ENCODE data around the gene OSTC. TPM values are rescaled to one million over a fixed set of nuclear protein-coding genes. Genes with fewer than 3 reads are reported as not detected.

OSTC gene
- polyA plus RNA-seq (ENCODE audit: insufficient read length in 10 of 10), result 100 to 1,000 TPM; 160 to 213 (median 183) TPM
- long read RNA-seq, donor 1, transcript OSTC-205 (3 exons, 876 nt), result minor isoform, 8 of 139 reads
- long read RNA-seq, donor 1, transcript OSTC-201 (4 exons, 1,077 nt), result major isoform, 106 of 139 reads
- long read RNA-seq, donor 1, partial matches to known transcripts, result 25 of 139 reads
- long read RNA-seq, donor 1, other reads (novel, unspliced or antisense), result 0 of 139 reads
- long read RNA-seq, donor 2, transcript OSTC-201 (4 exons, 1,077 nt), result major isoform, 92 of 110 reads
- long read RNA-seq, donor 2, partial matches to known transcripts, result 17 of 110 reads
- long read RNA-seq, donor 2, other reads (novel, unspliced or antisense), result 0 of 110 reads
- long read RNA-seq, donor 3, result 0 reads
- long read RNA-seq, donor 4, transcript OSTC-201 (4 exons, 1,077 nt), result major isoform, 76 of 95 reads
- long read RNA-seq, donor 4, partial matches to known transcripts, result 16 of 95 reads
- long read RNA-seq, donor 4, other reads (novel, unspliced or antisense), result 0 of 95 reads
- long read RNA-seq, donor 5, transcript OSTC-201 (4 exons, 1,077 nt), result major isoform, 124 of 152 reads
- long read RNA-seq, donor 5, partial matches to known transcripts, result 24 of 152 reads
- long read RNA-seq, donor 5, other reads (novel, unspliced or antisense), result 0 of 152 reads
- long read RNA-seq, donor 6, transcript OSTC-201 (4 exons, 1,077 nt), result major isoform, 154 of 184 reads
- long read RNA-seq, donor 6, transcript OSTC-205 (3 exons, 876 nt), result minor isoform, 7 of 184 reads
- long read RNA-seq, donor 6, partial matches to known transcripts, result 23 of 184 reads
- long read RNA-seq, donor 6, other reads (novel, unspliced or antisense), result 0 of 184 reads
- long read RNA-seq, donor 7, transcript OSTC-201 (4 exons, 1,077 nt), result major isoform, 48 of 66 reads
- long read RNA-seq, donor 7, partial matches to known transcripts, result 15 of 66 reads
- long read RNA-seq, donor 7, other reads (novel, unspliced or antisense), result 0 of 66 reads
- long read RNA-seq, donor 8, transcript OSTC-201 (4 exons, 1,077 nt), result major isoform, 79 of 106 reads
- long read RNA-seq, donor 8, partial matches to known transcripts, result 25 of 106 reads
- long read RNA-seq, donor 8, other reads (novel, unspliced or antisense), result 0 of 106 reads
- long read RNA-seq, donor 9, transcript OSTC-201 (4 exons, 1,077 nt), result major isoform, 19 of 20 reads
- long read RNA-seq, donor 9, partial matches to known transcripts, result 0 of 20 reads
- long read RNA-seq, donor 9, other reads (novel, unspliced or antisense), result 0 of 20 reads

DNA sequence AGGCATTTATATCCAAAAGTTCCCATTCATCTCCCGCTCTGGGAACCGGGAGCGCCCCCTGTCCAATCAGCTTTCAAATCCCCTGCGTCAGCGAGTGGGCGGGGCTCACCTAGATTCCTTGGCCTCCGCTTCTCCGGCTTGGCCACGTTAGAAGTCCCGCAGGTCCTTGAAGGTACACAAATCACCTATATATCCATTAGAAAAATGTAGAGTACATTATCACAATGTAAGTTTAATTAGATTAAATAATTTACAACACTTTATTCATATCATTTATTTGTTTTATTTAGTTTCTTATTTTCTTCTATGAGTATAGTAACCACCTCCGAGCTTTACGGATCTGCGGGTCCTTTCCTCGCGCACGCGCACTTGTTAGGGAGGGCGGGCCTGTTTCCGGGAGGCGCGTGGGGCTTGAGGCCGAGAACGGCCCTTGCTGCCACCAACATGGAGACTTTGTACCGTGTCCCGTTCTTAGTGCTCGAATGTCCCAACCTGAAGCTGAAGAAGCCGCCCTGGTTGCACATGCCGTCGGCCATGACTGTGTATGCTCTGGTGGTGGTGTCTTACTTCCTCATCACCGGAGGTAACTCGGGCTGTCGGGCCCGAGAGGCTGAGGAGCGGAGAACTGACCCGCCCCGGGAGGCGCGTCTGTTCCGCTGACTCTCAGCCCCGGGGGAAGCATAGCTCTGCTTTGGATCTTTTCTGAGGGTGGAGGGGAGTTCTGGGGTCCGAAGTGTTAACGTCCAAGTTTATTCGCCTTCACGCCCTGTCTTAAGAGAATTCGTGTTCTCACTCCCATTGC is at the start of gene OSTC:
Gene OSTC, plus strand, starts transcription at position 388 of the 802 bp plus-strand sequence. Its CDS starts 57 bp downstream, at position 445.
- DNase-seq, result peak; percentile 97

GRCh38 chr4:108601106-108601505 is 49.3 kb upstream of the OSTC start:
- no peak for DNase-seq

DNA sequence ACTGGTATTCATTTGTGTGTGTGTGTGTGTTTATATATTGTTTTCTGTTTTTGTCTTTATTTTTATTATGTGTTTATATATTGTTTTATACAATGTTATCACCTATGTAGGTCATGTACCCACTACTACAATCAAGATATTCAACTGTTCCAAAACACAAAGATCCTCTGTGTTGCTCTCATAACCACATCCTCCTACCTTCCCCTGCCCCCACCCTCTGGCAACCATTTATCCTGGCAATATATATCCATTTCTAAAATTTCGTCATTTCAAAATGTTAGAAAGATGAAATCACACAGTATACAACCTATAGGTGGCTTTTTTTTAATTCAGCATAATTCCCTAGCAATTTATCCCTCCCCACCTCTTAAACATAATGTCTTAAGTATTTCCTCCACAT is 48.9 kb upstream of the OSTC start:
- DNase-seq, result no peak

GRCh38 chr4:108602163-108602562 is 48.2 kb upstream of the OSTC start:
- no peak for DNase-seq

GRCh38 chr4:108607079-108607815 is 43.2 kb upstream of the OSTC start:
- no peak for DNase-seq

DNA sequence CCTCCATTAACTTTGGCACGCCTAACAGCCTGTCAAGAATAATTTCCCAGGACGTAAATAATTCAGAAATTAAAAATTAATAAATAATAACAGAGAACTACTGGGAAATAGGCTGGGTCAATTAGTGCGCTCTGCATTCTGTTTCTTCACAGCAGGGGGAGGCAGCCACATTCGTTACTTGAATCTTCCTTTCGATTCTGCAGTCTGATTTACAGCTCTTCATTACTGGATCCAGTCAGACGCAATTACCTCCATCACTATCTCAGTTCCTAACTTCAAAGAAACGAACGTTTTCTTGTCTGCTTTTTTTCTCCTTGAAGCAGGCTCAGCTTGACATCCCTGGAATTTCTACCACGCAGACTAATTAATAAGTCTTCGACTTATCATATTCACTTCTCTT is 39.0 kb upstream of the OSTC start:
- DNase-seq, result no peak

GRCh38 chr4:108612365-108612764 is 38.0 kb upstream of the OSTC start:
- no peak for DNase-seq

DNA sequence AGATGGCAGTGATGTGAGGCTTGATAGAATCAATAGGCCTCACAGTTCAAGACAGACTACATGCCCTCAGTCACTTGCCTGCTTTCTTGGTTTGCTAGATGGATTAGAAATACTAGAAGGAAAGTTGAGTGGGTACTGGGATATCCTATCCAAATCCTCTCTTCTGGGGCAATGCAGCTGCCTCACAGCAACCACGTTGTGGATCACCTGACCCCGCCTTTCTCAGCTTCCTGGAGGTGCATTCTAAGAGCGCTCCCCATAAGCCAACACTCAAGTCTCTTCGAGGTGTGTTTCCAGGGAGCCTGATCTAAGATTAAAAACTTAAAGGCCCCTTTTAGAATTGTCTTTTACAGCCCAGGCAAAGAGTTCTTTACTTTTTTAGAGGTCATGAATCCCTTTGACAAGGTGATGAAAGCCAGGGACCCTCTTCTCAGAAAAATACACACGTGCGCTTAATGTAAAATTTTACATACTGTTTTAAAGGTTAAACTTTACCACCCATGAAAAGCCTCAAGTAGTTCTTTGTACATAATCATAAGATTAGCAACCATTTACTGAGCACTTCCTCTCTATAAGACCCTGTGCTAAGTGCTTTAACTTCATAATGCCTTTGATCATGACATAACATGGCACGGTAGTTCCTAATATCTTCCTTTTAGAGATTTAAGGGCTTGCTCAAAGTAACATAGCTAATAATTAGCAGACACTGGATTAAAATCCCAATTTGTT is 30.9 kb upstream of the OSTC start:
- no peak for DNase-seq

DNA sequence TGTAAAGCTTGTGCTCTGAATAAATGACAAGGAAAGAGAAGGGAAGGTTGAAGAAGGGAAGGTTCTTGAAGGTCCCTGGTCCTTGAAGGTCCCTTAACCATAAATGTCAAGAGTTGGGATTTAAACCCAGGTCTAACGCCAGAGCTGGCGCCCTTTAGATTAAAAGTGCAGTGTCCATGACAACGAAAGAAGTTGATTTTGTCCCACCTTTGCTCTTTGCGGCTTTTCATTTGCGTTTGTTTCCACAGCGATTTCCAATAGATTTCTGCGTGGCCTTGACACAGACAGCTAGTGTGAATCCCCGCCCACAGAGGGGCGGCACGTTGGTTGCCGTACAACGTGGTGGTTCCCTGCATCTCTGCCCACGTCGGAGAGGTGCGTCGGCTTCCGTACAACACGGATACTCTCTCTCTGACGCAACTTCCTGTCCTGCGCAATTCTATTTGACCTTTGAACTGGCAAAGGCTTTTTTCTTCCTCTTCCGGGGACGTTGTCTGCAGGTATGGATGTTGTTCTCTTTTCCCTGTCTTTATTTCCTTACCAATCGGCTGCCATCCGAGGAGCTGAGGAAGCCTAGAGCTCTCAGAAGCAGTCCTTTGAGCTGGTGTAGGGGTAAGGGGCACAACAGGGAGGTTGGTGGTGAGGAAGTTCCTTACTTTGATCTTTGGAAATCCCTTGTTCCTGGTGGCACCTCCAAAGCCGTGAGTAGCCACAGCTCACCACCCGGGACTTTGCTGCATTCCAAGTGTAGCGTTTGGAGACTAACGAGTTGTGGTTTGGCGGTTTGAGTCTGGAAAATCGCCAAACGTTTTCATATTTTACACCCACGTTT is 30.1 kb upstream of the OSTC start, which contains the start of gene RPL34:
Gene RPL34, plus strand, starts transcription at position 476 of the 832 bp plus-strand sequence. CDS start 1,384 bp downstream, outside the sequence.
- DNase-seq, result peak; percentile 98 to 99 (median 99)

DNA sequence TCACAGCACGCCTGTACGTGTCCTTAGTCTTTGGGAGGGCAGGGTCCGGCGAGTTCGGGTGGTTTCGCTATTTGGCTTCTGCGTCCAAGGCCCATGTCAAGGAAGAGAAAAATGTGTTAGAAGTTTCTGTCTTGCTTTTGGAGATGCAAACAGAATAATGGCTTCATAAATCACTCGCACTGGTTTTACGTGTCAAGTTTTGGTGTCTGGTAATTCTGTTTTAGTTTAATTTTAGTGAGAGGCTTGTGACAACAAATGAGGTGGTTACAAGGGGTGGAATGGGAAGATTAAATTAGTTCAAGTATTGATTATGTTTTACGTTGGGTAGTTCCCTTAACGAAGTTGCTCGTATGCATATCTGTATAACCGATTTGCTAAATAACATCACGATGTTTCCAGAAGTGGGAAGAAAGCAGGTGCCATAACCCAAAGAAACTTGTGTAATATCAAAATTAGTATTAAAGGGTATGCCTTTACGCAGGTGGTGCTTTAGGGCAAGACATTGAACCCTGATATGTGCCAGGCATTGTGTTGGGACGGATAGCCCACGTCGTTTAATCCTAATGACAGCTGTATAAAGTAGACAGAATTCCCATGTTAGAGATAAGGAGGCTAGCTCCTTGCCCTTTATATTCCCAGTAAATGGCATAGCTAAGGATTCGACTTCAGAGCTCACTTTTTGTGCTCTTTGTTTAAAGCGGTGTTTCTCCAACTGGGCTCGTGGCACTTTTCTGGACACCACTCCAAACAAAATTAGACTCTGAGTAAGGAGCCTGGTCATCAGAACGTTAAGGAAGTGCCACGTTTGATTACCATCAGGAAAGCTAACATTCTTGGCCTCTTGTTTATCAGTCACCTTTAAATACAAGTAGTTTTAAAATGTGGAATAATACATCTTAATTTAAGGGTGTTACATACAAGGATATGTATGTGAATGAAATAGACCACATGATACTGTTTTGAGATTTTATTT is 29.2 kb upstream of the OSTC start:
- DNase-seq, result no peak

GRCh38 chr4:108622022-108622421 is 28.4 kb upstream of the OSTC start:
- DNase-seq, result no peak

GRCh38 chr4:108622828-108623227 is 27.6 kb upstream of the OSTC start:
- DNase-seq, result no peak

DNA sequence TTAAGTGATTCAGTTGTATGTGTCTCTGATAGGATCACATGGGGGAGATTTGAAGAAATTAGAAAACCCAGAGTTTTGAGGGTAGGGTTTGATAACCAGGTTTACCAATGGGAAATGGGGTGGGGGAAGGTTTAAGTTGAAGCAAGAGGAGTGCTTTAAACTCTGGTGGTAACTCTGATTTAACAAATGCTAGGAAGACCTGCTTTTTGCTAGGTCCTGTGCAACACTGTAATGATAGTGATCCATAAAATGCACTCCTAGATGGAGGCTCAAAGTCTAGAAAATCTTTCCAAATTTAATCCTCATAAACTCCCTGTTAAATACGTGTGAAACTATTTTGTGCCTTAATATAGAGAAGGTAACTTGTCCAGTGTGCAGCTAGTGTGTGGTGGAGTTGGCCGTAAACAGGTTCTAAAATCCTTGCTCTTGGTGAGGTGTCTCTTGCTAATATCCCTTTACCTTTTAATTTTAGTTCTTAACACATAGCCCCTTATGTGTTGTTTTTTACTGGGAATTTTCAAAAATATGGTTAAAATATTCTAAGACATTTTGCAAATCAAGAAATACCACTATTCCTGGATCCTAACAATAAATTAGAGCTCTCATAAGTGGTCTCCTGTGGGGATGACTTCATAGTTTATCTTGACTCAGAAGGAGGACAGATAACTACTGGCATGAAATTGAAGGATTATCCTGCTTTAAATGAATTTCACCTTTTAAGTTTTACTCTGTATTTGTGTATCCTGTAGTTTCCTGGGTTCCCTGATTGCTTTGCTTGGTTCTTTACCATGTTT is 25.9 kb upstream of the OSTC start:
- no peak for DNase-seq

DNA sequence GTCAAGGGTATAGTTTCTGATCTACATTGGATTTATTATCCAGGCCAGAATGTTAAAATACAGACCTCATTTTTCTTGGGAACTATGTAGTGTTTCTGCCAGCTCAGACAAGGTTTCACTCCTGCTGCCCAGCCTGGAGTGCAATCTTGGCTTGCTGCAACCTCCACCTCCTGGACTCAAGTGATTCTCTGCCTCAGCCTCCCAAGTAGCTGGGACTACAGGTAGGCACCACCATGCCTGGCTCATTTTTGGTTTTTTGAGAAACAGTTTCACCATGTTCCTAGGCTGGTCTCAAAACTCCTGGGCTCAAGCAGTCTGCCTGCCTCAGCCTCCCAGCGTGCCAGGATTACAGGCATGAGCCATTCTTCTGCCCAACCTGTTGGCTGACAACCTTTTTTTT is 24.3 kb upstream of the OSTC start:
- no peak for DNase-seq

- no peak for DNase-seq
Observed at GRCh38 chr4:108628411-108628810, 22.0 kb upstream of the OSTC start.

DNA sequence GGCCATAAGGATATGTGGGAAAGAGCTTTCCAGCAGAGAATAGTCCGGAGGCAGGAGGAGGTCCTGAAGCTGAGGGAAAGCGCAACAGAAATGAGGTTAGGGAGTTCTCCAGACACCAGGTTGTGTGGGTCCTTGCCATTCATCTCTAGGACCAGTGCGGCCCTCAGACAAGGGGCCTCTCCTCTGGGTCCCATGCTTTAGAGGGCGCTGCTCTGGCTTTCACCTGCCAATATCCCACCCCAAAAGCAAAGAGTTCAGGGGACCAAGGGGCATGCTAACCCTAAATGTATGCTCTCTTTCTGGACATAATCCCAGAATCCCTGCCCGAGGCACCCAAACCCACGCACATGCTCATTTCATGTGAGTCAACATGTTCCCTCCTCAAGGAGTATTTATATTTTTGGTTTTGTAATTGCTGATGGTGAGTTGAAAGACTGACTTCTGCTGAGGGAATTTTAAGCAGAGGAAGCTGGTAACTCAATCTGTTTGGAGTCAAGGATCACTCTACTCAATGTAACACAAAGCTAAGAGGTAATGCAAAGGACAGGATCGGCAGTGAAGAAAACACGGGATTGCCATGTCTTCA is 15.2 kb upstream of the OSTC start:
- DNase-seq, result no peak

Data from muscle of back (tissue), 13 donors.